Omental fat pad (tissue), 4 donors: Measurements from ENCODE around the gene AAMP. TPM values are rescaled to one million over a fixed set of nuclear protein-coding genes. Genes with fewer than 3 reads are reported as not detected.

ENCODE experiments used
- ATAC-seq: fragments of 150-250 bp; one replicate; pipeline ENCODE4 v1.9.1; 2016; ENCODE audit warnings: mild to moderate bottlenecking, moderate library complexity; ENCODE audit not compliant: low FRiP score
- DNase-seq: peaks from one replicate; pipeline ENCODE4 v3.0.0-alpha.2; 2019; ENCODE audit warnings: low spot score
- CTCF ChIP-seq, 3 donors: fragments of 450-650 bp; IDR thresholded peaks; one replicate each; pipeline ENCODE4 v1.5.1; 2016 to 2017; ENCODE audit warnings: antibody characterized with exemption in 3 of 3, mild to moderate bottlenecking in 3 of 3, moderate library complexity in 2 of 3
- total RNA-seq, 4 donors: library from RNA; depleted of rRNA; stranded (reverse); fragments of >200 nt; gene quantifications; one replicate each; pipeline ENCODE4 v1.1.0, GENCODE V29; 2016

Gene AAMP
- total RNA-seq, 4 donors from 2014 or later: 122 to 165 (median 140) TPM

- DNase-seq (no peak), ATAC-seq (no peak)
- TF ChIP-seq CTCF (IDR thresholded peaks at IDR 0.05): no peak
Observed at GRCh38 chr2:218266316-218266979, 3.5 kb downstream of the AAMP start.

- ATAC-seq (no peak), DNase-seq (no peak)
- TF ChIP-seq CTCF (IDR thresholded peaks at IDR 0.05): no peak
Observed at GRCh38 chr2:218265626-218266025, 4.3 kb downstream of the AAMP start.

- TF ChIP-seq CTCF (IDR thresholded peaks at IDR 0.05): no peak
- DNase-seq (no peak), ATAC-seq (no peak)
Observed at GRCh38 chr2:218264773-218265561, 5.0 kb downstream of the AAMP start.

- no peak for TF ChIP-seq CTCF (IDR thresholded peaks at IDR 0.05)
- DNase-seq (no peak), ATAC-seq (no peak)
Observed at GRCh38 chr2:218263817-218264641, 5.9 kb downstream of the AAMP start.

GRCh38 chr2:218262631-218263586, 7.0 kb downstream of the AAMP start:
- DNase-seq: no peak
- no peak for TF ChIP-seq CTCF (IDR thresholded peaks at IDR 0.05)

GRCh38 chr2:218262237-218262600, 7.7 kb downstream of the AAMP start:
- ATAC-seq (no peak), DNase-seq (no peak)

More at GRCh38 chr2:218262631-218263586, 7.0 kb downstream of the AAMP start:
- ATAC-seq: no peak

More at GRCh38 chr2:218262237-218262600, 7.7 kb downstream of the AAMP start:
- no peak for TF ChIP-seq CTCF (IDR thresholded peaks at IDR 0.05)
